HG02763 (cell line): ENCODE results near the gene MAGEA9.
"Not testable (repeated sequence)": the region's sequence is repeated elsewhere in the genome, so short reads cannot be mapped to it uniquely, and the experiment has no call there.

Experiments
- ATAC-seq: cut with Tn5 transposase; IDR thresholded peaks from one replicate; pipeline ENCODE4 v1.9.1; 2021; ENCODE audit warnings: mild to moderate bottlenecking, moderate library complexity; ENCODE audit not compliant: unreplicated experiment

The MAGEA9 gene

DNA sequence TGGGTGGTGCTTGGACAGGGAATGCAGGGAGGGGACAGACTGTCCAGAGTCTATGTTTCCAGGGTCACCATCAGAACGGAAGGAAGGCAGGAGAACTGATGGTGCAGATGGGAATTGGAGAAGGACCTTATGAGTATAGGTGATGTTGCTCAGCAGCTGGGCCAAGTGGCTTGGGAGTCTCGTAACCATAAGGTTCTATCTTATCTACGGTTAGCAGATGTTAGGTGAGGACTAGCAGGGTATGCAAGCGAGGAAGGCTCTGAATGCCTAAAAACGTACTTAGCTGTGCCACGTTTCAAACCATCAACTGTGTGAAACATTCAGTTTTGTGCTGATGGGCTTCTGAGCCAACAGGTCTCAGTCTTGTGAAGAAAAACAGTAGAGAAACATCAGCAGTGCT lies 22.4 kb downstream of the MAGEA9 start:
- no peak for ATAC-seq

DNA sequence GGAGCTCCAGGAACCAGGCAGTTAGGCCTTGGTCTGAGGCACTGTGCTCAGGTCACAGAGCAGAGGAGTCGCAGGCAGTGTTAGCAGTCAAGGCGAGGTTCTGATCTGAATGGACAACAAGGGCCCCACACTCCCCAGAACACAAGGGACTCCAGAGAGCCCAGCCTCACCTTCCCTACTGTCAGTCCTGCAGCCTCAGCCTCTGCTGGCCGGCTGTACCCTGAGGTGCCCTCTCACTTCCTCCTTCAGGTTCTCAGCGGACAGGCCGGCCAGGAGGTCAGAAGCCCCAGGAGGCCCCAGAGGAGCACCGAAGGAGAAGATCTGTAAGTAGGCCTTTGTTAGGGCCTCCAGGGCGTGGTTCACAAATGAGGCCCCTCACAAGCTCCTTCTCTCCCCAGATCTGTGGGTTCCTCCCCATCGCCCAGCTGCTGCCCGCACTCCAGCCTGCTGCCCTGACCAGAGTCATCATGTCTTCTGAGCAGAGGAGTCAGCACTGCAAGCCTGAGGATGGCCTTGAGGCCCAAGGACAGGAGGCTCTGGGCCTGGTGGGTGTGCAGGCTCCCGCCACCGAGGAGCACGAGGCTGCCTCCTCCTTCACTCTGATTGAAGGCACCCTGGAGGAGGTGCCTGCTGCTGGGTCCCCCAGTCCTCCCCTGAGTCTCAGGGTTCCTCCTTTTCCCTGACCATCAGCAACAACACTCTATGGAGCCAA lies 26.2 kb downstream of the MAGEA9 start:
- ATAC-seq, result no peak

DNA sequence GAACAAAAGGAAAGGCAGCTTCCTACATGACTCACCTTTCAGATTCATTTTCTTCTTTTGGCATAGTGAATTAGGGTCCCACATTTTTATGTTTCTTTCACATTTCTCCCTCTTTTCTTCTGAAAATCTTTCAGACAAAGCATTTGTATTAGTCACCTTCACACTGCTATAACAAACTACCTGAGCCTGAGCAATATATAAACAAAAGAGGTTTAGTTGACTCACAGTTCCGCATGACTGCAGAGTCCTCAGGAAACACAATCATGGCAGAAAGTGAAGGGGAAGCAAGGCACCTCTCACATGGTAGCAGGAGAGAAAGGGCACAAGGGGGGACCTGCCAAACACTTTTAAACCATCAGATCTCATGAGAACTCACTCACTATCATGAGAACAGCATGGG lies 36.9 kb downstream of the MAGEA9 start:
- no peak for ATAC-seq

DNA sequence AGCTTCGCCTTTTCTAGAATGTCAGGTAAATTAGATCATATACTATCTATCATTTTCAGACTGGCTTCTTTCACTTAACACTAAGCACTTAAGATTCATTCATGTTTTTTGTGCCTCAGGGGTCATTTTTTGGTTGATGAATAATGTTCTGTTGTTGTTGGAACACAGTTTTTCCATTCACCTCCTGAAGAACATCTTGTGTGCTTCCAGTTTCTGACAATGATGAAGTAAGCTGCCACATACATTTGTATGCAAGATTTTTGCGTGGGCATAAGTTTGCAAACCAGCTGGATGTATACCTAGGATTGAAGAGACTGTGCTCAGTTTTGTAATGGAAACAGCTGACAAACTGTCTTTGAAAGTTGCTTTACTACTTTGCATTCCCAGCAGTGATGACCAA lies 37.6 kb downstream of the MAGEA9 start:
- ATAC-seq, result no peak

DNA sequence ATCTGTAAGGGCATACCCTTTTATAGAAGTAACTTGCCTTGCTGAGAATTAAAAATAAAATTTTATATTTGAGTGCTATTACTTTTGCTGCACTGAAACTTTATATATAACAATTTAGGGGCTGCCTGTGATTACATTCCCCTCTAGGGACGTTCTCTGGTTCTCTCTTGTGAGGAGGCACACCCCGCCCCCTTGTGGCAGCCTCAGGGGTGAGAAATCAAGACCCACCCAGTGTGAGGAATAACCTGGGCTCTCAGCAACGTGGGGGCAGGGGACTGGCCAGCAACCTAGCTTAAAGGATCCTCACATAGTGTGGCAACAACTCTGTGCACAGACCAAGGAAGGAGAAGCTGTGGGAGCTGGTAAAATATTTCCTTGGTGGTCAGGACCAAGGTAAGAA lies 43.7 kb downstream of the MAGEA9 start:
- ATAC-seq, result no peak

DNA sequence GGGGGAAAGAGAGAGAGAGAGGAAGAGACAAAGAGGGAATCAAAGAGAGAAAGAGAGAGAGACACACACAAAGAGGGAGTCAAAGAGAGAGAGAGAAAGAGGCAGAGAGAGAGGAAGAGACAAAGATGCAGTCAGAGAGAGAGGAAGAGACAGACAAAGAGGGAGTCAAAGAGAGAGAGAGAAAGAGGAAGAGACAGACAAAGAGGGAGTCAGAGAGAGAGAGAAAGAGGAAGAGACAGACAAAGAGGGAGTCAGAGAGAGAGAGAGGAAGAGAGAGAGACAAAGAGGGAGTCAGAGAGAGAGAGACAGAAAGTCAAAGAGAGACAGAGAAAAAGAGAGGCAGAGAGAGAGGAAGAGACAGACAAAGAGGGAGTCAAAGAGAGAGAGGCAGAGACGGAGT lies 45.5 kb downstream of the MAGEA9 start:
- ATAC-seq, result no peak

DNA sequence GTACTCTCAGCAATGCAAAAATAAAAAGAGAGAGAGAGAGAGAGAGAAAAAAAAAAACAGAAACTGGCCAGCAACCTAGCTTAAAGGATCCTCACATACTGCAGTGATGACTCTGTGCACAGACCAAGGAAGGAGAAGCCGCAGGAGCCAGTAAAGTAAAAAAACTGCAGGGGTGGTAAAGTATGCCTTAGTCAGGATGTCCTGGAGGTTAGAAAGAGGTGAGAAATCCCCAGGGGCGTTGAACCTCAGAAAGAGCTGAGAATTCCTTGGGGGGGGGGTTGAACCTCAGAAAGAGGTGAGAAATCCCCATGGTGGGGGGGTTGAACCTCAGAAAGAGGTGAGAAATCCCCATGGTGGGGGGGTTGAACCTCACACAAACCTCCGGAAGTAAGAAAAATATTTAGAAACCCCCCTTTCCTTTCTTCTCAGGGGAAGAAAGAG lies 48.0 kb downstream of the MAGEA9 start:
- ATAC-seq, result no peak

DNA sequence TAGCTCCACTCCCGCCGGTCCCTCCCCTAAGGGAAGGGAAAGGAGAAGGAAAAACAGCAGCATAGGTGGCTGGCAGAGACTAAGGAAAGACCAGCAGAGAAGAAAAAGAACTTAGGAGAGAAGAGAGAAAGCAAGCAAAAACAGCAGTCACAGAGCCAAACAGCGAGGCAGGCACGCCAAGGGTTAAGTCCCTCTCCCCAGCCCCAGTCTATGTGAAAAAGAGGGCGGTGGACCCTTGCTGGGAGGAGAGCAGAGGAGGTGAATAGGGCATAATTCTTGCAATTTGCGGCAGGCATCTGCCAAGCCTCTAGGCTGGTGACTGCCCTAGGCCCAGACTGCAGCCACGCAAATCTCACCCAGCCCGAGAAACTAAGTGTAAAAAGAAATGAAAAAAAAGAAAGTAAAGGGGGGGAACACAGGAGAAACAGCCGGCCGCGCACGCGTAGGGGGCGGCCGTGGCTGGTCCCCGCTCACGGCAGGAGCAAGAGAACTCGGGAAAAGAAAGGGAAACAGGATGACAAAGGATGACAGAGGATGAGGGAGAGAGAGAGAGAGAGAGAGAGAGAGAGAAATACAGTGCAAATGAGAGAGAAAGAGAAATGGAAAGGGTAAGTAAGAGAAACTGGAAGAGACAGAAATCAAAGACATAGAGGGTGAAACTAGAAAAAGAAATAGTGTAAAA lies 48.6 kb downstream of the MAGEA9 start:
- ATAC-seq, result no peak

DNA sequence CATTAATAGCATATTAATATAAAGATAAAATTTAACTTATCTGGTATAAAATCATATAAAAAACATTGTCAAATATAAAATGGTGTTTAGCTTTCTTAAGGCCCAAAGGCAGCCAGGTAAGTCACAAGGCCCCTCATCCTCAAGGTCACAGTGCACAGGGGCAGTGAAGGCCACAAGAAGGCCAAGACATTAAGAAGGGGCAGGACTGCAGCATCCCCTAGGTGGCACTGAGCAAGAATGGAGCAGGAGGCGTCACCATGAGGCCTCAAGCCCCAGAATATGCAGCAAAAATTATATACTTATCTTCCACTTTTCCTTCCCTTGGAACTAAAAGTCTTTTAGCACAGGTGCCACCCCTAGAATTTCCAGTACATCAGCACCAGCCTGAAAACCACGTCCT lies 49.7 kb downstream of the MAGEA9 start:
- ATAC-seq, result no peak

DNA sequence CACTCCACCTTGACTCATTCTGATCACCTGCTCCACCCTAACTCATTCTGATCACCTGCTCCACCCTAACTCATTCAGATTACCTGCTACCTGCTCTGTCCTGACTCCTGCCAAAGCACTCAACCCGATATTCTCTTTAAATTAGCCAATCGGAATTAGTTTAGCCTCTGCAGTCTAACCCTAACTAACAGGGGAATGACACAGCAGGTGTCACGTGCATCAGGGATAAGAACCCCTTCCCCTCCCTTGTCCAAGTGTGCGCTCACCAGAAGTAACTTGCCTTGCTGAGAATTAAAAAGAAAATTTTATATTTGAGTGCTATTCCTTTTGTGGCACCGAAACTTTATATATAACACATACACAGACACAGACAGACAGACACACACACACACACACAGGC lies 55.0 kb downstream of the MAGEA9 start:
- not testable (repeated sequence) for ATAC-seq

DNA sequence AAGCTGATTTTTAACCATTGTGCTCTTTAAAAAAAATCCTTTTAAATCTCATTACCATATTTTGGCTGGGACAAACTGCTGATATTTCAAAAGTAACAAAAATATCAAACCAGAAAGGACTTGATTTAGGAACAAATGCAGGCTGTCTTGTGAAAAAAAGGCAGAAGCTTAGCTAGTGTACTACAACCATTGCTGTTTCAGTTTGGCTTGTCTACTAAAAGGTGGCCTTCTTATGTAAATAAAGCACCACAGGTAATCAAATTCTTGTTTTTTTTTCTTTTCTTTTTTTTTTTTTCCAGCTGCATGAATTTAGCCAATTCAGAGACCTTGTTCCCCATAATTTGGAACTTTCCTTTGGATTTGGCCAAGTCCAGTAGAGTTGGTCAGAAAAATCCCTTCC lies 55.4 kb downstream of the MAGEA9 start:
- ATAC-seq, result no peak
